Neural cell (in vitro differentiated cells): Measurements from ENCODE around the gene DOK1. TPM values are rescaled to one million over a fixed set of nuclear protein-coding genes. Genes with fewer than 3 reads are reported as not detected.
A peak's percentile ranks its signal among the peaks of the same experiment; 100 is the strongest.

Source experiments
- H2AFZ ChIP-seq: fragments of 200-600, 300-800 bp; sonication (generic), shearing (Covaris generic); 2 replicates; pipeline ENCODE4 v1.6.0; 2014; ENCODE audit warnings: low read depth, mild to moderate bottlenecking, antibody characterized with exemption, low read length, moderate library complexity
- H3F3A ChIP-seq: fragments of 200-600 bp; shearing (Covaris generic); 2 replicates; pipeline ENCODE4 v1.6.1; 2016; ENCODE audit warnings: mild to moderate bottlenecking, moderate library complexity, mixed read lengths, antibody characterized with exemption, low read length; ENCODE audit not compliant: insufficient read depth, poor library complexity, severe bottlenecking
- H3K27ac ChIP-seq: fragments of 200-600, 300-800 bp; sonication (generic), shearing (Covaris generic); 2 replicates; pipeline ENCODE4 v1.5.1; 2014; ENCODE audit warnings: mild to moderate bottlenecking, low read length, moderate library complexity
- H3K27me3 ChIP-seq: fragments of 300-800, 200-600 bp; sonication (generic), shearing (Covaris generic); 2 replicates; pipeline ENCODE4 v1.6.0; 2014; ENCODE audit warnings: mild to moderate bottlenecking, low read depth, low read length, moderate library complexity; ENCODE audit not compliant: insufficient read depth
- H3K36me3 ChIP-seq: fragments of 300-800, 200-600 bp; sonication (generic), shearing (Covaris generic); 2 replicates; pipeline ENCODE4 v1.5.1; 2014; ENCODE audit warnings: mild to moderate bottlenecking, antibody characterized with exemption, low read length, moderate library complexity; ENCODE audit not compliant: insufficient read depth
- H3K4me2 ChIP-seq: fragments of 300-800, 200-600 bp; sonication (generic), shearing (Covaris generic); 2 replicates; pipeline ENCODE4 v1.6.0; 2014; ENCODE audit warnings: mild to moderate bottlenecking, low read length
- H3K4me3 ChIP-seq: fragments of 300-800, 200-600 bp; sonication (generic), shearing (Covaris generic); 2 replicates; pipeline ENCODE4 v1.5.1; 2014; ENCODE audit warnings: mild to moderate bottlenecking, low read length, moderate library complexity
- H3K79me2 ChIP-seq: fragments of 200-600 bp; shearing (Covaris generic); replicated peaks from 2 replicates; pipeline ENCODE4 v1.6.0; 2014; ENCODE audit warnings: mild to moderate bottlenecking, low read length, moderate library complexity; ENCODE audit not compliant: insufficient read depth
- H3K9ac ChIP-seq: fragments of 300-800, 200-600 bp; sonication (generic), shearing (Covaris generic); 2 replicates; pipeline ENCODE4 v1.6.1; 2016; ENCODE audit warnings: mild to moderate bottlenecking, low read length, mixed read lengths
- H3K9me2 ChIP-seq: fragments of 200-600 bp; shearing (Covaris generic); 2 replicates; pipeline ENCODE4 v1.6.1; 2016; ENCODE audit warnings: mild to moderate bottlenecking, low read length, mixed read lengths; ENCODE audit not compliant: insufficient read depth
- H3K9me3 ChIP-seq: fragments of 200-600, 300-800 bp; sonication (generic), shearing (Covaris generic); 2 replicates; pipeline ENCODE4 v1.6.1; 2016; ENCODE audit warnings: mild to moderate bottlenecking, mixed run types, low read length, moderate library complexity, mixed read lengths
- H4K20me1 ChIP-seq: fragments of 200-600 bp; shearing (Covaris generic); 2 replicates; pipeline ENCODE4 v1.6.1; 2016; ENCODE audit warnings: mild to moderate bottlenecking, mixed run types; ENCODE audit not compliant: insufficient read depth
- EP300 ChIP-seq: fragments of 450-650 bp; conservative IDR thresholded peaks from 2 replicates; pipeline ENCODE4 v1.6.1; 2014; ENCODE audit warnings: antibody characterized with exemption, mild to moderate bottlenecking, moderate library complexity; ENCODE audit not compliant: poor library complexity, severe bottlenecking
- EZH2 ChIP-seq: fragments of 200-600, 300-800 bp; shearing (Covaris generic), sonication (generic); IDR thresholded peaks from 2 replicates; pipeline ENCODE4 v1.6.1; 2014; ENCODE audit warnings: antibody characterized with exemption, low read length, borderline replicate concordance, mild to moderate bottlenecking; ENCODE audit not compliant: insufficient read depth, poor library complexity, severe bottlenecking
- MXI1 ChIP-seq: fragments of 450-650 bp; conservative IDR thresholded peaks from 2 replicates; pipeline ENCODE4 v1.6.1; 2014; ENCODE audit warnings: antibody characterized with exemption, mild to moderate bottlenecking; ENCODE audit not compliant: poor library complexity, severe bottlenecking
- POLR2AphosphoS5 ChIP-seq: IDR thresholded peaks from 2 replicates; pipeline ENCODE4 v1.6.1; 2012
- RAD21 ChIP-seq: fragments of 450-650 bp; conservative IDR thresholded peaks from 2 replicates; pipeline ENCODE4 v1.6.1; 2014; ENCODE audit warnings: antibody characterized with exemption, mild to moderate bottlenecking, moderate library complexity
- REST ChIP-seq: IDR thresholded peaks from 2 replicates; pipeline ENCODE4 v1.6.1; 2012; ENCODE audit warnings: borderline replicate concordance
- SMC3 ChIP-seq: fragments of 450-650 bp; conservative IDR thresholded peaks from 2 replicates; pipeline ENCODE4 v1.6.1; 2014; ENCODE audit warnings: antibody characterized with exemption, mild to moderate bottlenecking, moderate library complexity; ENCODE audit not compliant: poor library complexity
- TAF1 ChIP-seq: IDR thresholded peaks from 2 replicates; pipeline ENCODE4 v1.6.1; 2012; ENCODE audit warnings: low read depth
- polyA plus RNA-seq: library from polyadenylated mRNA; depleted of rRNA; stranded (reverse); fragments of >200 nt; gene quantifications from 2 replicates; pipeline ENCODE4 v1.2.3, GENCODE V29; 2014
- TF ChIP-seq, protein P1 (sequence below): fragments of 450-650 bp; IDR thresholded peaks from 2 replicates; pipeline ENCODE4 v1.5.1; 2014; ENCODE audit warnings: antibody characterized with exemption, mild to moderate bottlenecking, moderate library complexity; ENCODE audit not compliant: poor library complexity, severe bottlenecking

Gene DOK1
- polyA plus RNA-seq, 1 donor from 2014 or later = 0.79 TPM

DNA sequence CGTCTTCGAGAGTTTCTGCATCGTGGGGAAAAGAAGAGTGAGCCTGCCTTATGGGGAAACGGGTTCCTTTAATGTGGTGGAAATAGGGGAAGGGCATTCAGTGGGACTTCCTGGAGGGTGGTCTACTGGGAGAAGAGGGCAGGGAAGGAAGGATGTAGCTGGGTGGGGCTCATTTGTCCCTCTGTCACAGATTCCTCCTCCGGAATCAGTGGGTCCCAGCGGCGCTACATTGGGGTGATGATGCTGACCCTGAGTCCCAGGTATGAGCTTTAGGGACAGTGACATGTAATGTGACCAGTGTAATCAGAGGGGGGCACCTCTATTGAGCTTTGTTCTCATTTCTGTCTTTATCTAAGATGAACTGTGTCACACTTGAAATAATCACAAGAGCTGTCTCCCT lies 22.9 kb upstream of the DOK1 start:
- Histone ChIP-seq H3K9me2 (no peaks in the 10 kb centered on the region), H3K9ac (no peak overlapping the region), H4K20me1 (no peaks in the 10 kb centered on the region), H3K9me3 (no peaks in the 10 kb centered on the region), H3K79me2 (peaks cover 14% of the 10 kb centered on the region), H3F3A (no peaks in the 10 kb centered on the region), H3K4me2 (no peak overlapping the region), H2AFZ (no peak overlapping the region), H3K27me3 (no peaks in the 10 kb centered on the region), H3K27ac (no peak overlapping the region), H3K4me3 (peak overlapping the region; percentile 73), H3K36me3 (no peaks in the 10 kb centered on the region)
- TF ChIP-seq MXI1 = no peak
- TF ChIP-seq EZH2 = no peak
- TF ChIP-seq REST = no peak
- TF ChIP-seq EP300 = no peak
- no peak for TF ChIP-seq SMC3
- TF ChIP-seq POLR2AphosphoS5 = no peak
- TF ChIP-seq RAD21 = no peak
- TF ChIP-seq TAF1 = no peak
- TF ChIP-seq, protein P1, sequence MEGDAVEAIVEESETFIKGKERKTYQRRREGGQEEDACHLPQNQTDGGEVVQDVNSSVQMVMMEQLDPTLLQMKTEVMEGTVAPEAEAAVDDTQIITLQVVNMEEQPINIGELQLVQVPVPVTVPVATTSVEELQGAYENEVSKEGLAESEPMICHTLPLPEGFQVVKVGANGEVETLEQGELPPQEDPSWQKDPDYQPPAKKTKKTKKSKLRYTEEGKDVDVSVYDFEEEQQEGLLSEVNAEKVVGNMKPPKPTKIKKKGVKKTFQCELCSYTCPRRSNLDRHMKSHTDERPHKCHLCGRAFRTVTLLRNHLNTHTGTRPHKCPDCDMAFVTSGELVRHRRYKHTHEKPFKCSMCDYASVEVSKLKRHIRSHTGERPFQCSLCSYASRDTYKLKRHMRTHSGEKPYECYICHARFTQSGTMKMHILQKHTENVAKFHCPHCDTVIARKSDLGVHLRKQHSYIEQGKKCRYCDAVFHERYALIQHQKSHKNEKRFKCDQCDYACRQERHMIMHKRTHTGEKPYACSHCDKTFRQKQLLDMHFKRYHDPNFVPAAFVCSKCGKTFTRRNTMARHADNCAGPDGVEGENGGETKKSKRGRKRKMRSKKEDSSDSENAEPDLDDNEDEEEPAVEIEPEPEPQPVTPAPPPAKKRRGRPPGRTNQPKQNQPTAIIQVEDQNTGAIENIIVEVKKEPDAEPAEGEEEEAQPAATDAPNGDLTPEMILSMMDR = no peak

DNA sequence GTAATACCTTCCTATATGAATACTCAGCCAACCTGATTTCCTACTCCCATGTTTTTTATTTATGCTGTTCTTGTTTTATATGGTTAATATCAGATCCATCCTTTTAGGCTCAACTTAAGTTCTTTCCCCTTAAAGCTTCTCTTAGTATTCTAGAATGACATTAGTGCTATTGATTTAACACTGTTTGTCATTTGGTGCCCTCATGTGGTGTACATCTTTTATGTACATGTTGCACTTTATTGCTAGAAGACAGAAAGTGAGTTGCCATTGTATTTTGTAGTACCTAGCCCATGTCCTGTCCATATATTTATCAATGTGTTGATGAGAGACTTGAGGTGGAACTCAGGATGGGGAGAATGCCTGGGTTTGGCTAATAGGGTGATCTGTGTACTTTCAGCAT lies 22.3 kb upstream of the DOK1 start:
- Histone ChIP-seq H3K4me3 (peak overlapping the region; percentile 73), H3K9me3 (no peaks in the 10 kb centered on the region)

More for the DNA sequence above, 22.3 kb upstream of the DOK1 start:
- H4K20me1 ChIP-seq = no peaks in the 10 kb centered on the region
- peaks cover 14% of the 10 kb centered on the region for H3K79me2 ChIP-seq
- no peak overlapping the region for H2AFZ ChIP-seq
- H3K27me3 ChIP-seq = no peaks in the 10 kb centered on the region
- H3K36me3 ChIP-seq = no peaks in the 10 kb centered on the region
- no peaks in the 10 kb centered on the region for H3F3A ChIP-seq
- no peaks in the 10 kb centered on the region for H3K9me2 ChIP-seq
- no peak overlapping the region for H3K9ac ChIP-seq
- no peak overlapping the region for H3K4me2 ChIP-seq
- no peak overlapping the region for H3K27ac ChIP-seq
- TF ChIP-seq, protein P1 = peak; percentile 66
- peak; percentile 63 for TF ChIP-seq SMC3
- no peak for TF ChIP-seq EZH2
- TF ChIP-seq MXI1 = no peak
- no peak for TF ChIP-seq EP300
- TF ChIP-seq RAD21 = peak; percentile 69
